MM.1S (cell line): ENCODE measurements around the gene FGFR2.

Experiments used
- EZH2 ChIP-seq: fragments of 300-600 bp; sonication (generic); optimal IDR thresholded peaks from 2 replicates; pipeline ENCODE3; 2017; ENCODE audit warnings: low read depth, mild to moderate bottlenecking, antibody characterized with exemption, low read length, mixed read lengths
- EZH2phosphoT487 ChIP-seq: fragments of 300-600 bp; sonication (generic); IDR thresholded peaks from 2 replicates; pipeline ENCODE4 v1.6.1; 2018; ENCODE audit warnings: antibody characterized with exemption, low read length
- TF ChIP-seq, protein P1 (sequence below): fragments of 300-600 bp; sonication (generic); IDR thresholded peaks from 2 replicates; pipeline ENCODE4 v1.5.1; 2016; ENCODE audit warnings: antibody characterized with exemption, low read length, mixed read lengths

DNA sequence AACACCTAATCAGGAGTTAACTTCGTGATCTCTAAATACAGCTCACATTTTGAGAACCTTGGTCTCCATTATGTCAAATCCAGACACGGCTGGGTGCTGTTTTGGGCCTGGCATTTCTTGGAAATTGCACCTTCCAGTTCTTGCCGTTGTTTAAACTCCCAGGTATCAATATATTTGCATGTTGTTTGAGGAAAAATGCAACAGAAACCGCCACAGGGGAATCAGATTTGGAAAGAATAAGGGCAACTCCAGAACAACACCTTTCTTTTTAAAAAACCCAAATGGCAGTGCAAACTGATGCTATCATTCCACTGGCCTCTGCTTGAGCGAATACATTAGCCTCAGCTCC lies 162.0 kb downstream of the FGFR2 start:
- TF ChIP-seq, protein P1, sequence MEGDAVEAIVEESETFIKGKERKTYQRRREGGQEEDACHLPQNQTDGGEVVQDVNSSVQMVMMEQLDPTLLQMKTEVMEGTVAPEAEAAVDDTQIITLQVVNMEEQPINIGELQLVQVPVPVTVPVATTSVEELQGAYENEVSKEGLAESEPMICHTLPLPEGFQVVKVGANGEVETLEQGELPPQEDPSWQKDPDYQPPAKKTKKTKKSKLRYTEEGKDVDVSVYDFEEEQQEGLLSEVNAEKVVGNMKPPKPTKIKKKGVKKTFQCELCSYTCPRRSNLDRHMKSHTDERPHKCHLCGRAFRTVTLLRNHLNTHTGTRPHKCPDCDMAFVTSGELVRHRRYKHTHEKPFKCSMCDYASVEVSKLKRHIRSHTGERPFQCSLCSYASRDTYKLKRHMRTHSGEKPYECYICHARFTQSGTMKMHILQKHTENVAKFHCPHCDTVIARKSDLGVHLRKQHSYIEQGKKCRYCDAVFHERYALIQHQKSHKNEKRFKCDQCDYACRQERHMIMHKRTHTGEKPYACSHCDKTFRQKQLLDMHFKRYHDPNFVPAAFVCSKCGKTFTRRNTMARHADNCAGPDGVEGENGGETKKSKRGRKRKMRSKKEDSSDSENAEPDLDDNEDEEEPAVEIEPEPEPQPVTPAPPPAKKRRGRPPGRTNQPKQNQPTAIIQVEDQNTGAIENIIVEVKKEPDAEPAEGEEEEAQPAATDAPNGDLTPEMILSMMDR = no peak
- TF ChIP-seq EZH2 = no peak
- no peak for TF ChIP-seq EZH2phosphoT487
